K562 (cell line): ENCODE measurements around the gene PITRM1. TPM values are rescaled to one million over a fixed set of nuclear protein-coding genes. Genes with fewer than 3 reads are reported as not detected.

Experiments used
- ATAC-seq: fragments of 200-7000 bp; cut with Tn5 transposase; 3 replicates; pipeline ENCODE4 v1.9.1; 2020; ENCODE audit warnings: moderate library complexity
- BruUV-seq: library from RNA; stranded (reverse); fragments of 400-500 nt; replicated peaks from 2 replicates; lab custom pipeline; 2021; lab: Mats Ljungman, UMichigan
- CTCF ChIA-PET: fragments of 300-600 bp; formaldehyde crosslinking; extraction: SDS; loops from one replicate; lab custom pipeline; 2021; ENCODE audit warnings: low intra/inter-chr PET ratio; lab: Yijun Ruan, JAX
- POLR2A ChIA-PET: fragments of 300-600, 350-650 bp; sonication (Branson Sonifier 250); formaldehyde crosslinking; extraction: SDS; loops from one replicate; lab custom pipeline; 2021; ENCODE audit warnings: antibody characterized with exemption, inconsistent platforms; lab: Yijun Ruan, JAX
- DNase-seq, 4 experiments: peaks; one replicate each; pipeline versions ENCODE4 v3.0.0 to v3.0.0-alpha.2; 2011 to 2018; ENCODE audit warnings: low spot score in 3 of 4, mixed read lengths in 3 of 4; ENCODE audit errors: extremely low read depth in 1 of 4
- FAIRE-seq: peaks from 2 replicates; lab custom pipeline; 2011; peaks lifted over from hg19 to GRCh38; lab: Jason Lieb, UNC
- H2AFZ ChIP-seq: 2 replicates; pipeline ENCODE4 v1.6.0; 2011; ENCODE audit warnings: low read depth, low read length, control low read depth, inconsistent platforms
- H3K27ac ChIP-seq: fragments of 200-600 bp; 3 replicates; pipeline ENCODE4 v1.8.0; 2011; ENCODE audit warnings: low read depth, mild to moderate bottlenecking, control low read depth, inconsistent platforms, low read length, moderate library complexity, mixed read lengths; ENCODE audit errors: extremely low read depth
- H3K27me3 ChIP-seq, 2 experiments: fragments of 300-600 bp in 1 of 2; 2 replicates in 1 of 2; 3 replicates in 1 of 2; pipeline versions ENCODE4 v1.6.0 to v1.8.0; 2011; ENCODE audit warnings: inconsistent platforms in 2 of 2, low read length in 2 of 2, mild to moderate bottlenecking in 1 of 2, mixed read lengths in 1 of 2, moderate library complexity in 1 of 2; ENCODE audit not compliant: control insufficient read depth in 2 of 2, insufficient read depth in 2 of 2
- H3K36me3 ChIP-seq: fragments of 300-600 bp; 3 replicates; pipeline ENCODE4 v1.8.0; 2011; ENCODE audit warnings: mild to moderate bottlenecking, low read length, inconsistent platforms; ENCODE audit not compliant: control insufficient read depth, insufficient read depth
- H3K4me1 ChIP-seq, 2 experiments: fragments of 200-600 bp in 1 of 2; replicated peaks in 1 of 2; 2 replicates in 1 of 2; 3 replicates in 1 of 2; pipeline versions ENCODE4 v1.5.1 to v1.8.0; 2011; ENCODE audit warnings: inconsistent platforms in 2 of 2, low read length in 2 of 2, mild to moderate bottlenecking in 1 of 2, mixed read lengths in 1 of 2, moderate library complexity in 1 of 2; ENCODE audit not compliant: control insufficient read depth in 2 of 2, insufficient read depth in 2 of 2
- H3K4me2 ChIP-seq: 2 replicates; pipeline ENCODE4 v1.6.1; 2011; ENCODE audit warnings: low read length, control low read depth, inconsistent platforms, mixed read lengths; ENCODE audit not compliant: insufficient read depth
- H3K4me3 ChIP-seq: fragments of 200-600 bp; sonication (generic), shearing (Covaris generic); 2 replicates; pipeline ENCODE4 v1.5.1; 2016; ENCODE audit warnings: control low read depth, inconsistent platforms
- H3K79me2 ChIP-seq: fragments of 200-600 bp; 3 replicates; pipeline ENCODE4 v1.8.0; 2011; ENCODE audit warnings: low read length, inconsistent platforms; ENCODE audit not compliant: control insufficient read depth, insufficient read depth
- H3K9ac ChIP-seq, 2 experiments: 2 replicates each; pipeline versions ENCODE4 v1.6.0 to v1.6.1; 2011; ENCODE audit warnings: low read depth in 2 of 2, low read length in 2 of 2, control low read depth in 1 of 2, inconsistent platforms in 1 of 2, mild to moderate bottlenecking in 1 of 2, mixed read lengths in 1 of 2; ENCODE audit not compliant: insufficient read depth in 1 of 2
- H3K9me1 ChIP-seq: one replicate; pipeline ENCODE4 v1.6.0; 2011; ENCODE audit warnings: inconsistent platforms, mild to moderate bottlenecking, low read length, moderate library complexity; ENCODE audit not compliant: control insufficient read depth, insufficient read depth
- H3K9me3 ChIP-seq: replicated peaks from 2 replicates; pipeline ENCODE4 v1.5.1; 2011; ENCODE audit warnings: low read depth, low read length, inconsistent platforms; ENCODE audit not compliant: control insufficient read depth, insufficient read depth
- H4K20me1 ChIP-seq: replicated peaks from 2 replicates; pipeline ENCODE4 v1.6.1; 2011; ENCODE audit warnings: low read length, inconsistent platforms, mixed read lengths; ENCODE audit not compliant: control insufficient read depth, insufficient read depth
- BMI1 ChIP-seq: fragments of 150-350 bp; IDR thresholded peaks from 2 replicates; pipeline ENCODE4 v1.6.1; 2014; ENCODE audit warnings: low read length
- CEBPB ChIP-seq: fragments of 450-650 bp; IDR thresholded peaks from 2 replicates; pipeline ENCODE4 v1.6.1; 2016; ENCODE audit warnings: missing genetic modification characterization, missing compliant biosample characterization
- COPS2 ChIP-seq: fragments of 450-650 bp; conservative IDR thresholded peaks from 2 replicates; pipeline ENCODE4 v1.6.1; 2016; ENCODE audit warnings: mild to moderate bottlenecking, moderate library complexity
- CREB1 ChIP-seq, 2 experiments: sonication (generic) in 1 of 2; formaldehyde crosslinking in 1 of 2; IDR thresholded peaks; 2 replicates each; pipeline versions ENCODE4 v1.6.1 to v1.8.0; 2012 to 2022; ENCODE audit warnings: inconsistent platforms in 1 of 2, mild to moderate bottlenecking in 1 of 2, missing genetic modification reagents in 1 of 2, moderate library complexity in 1 of 2
- E2F5 ChIP-seq: sonication (generic); formaldehyde crosslinking; IDR thresholded peaks from 2 replicates; pipeline ENCODE4 v1.8.0; 2022; ENCODE audit warnings: mild to moderate bottlenecking, missing genetic modification reagents
- ESRRB ChIP-seq: fragments of 250-450 bp; sonication (Bioruptor Pico); IDR thresholded peaks from 2 replicates; pipeline ENCODE4 v1.5.0; 2020; ENCODE audit warnings: mild to moderate bottlenecking, moderate library complexity, borderline replicate concordance
- GABPA ChIP-seq: fragments of 200-800 bp; sonication (Bioruptor generic); conservative IDR thresholded peaks from 2 replicates; pipeline ENCODE4 v1.6.1; 2016; ENCODE audit warnings: low read depth, missing genetic modification characterization, missing compliant biosample characterization
- LARP7 ChIP-seq: fragments of 450-650 bp; IDR thresholded peaks from 2 replicates; pipeline ENCODE4 v1.6.1; 2016
- MEF2D ChIP-seq: conservative IDR thresholded peaks from 2 replicates; pipeline ENCODE4 v1.6.1; 2016; ENCODE audit warnings: low read depth, missing genetic modification characterization, missing compliant biosample characterization
- MTF1 ChIP-seq: fragments of 250-450 bp; sonication (Bioruptor Pico); IDR thresholded peaks from 2 replicates; pipeline ENCODE4 v1.9.0; 2021; ENCODE audit warnings: moderate library complexity, mild to moderate bottlenecking, inconsistent platforms, borderline replicate concordance
- MYC ChIP-seq, 2 experiments: fragments of 250-450 bp in 1 of 2; sonication (Bioruptor Pico) in 1 of 2; IDR thresholded peaks; 2 replicates each; pipeline versions ENCODE4 v1.5.1 to v1.6.1; 2012 to 2021; ENCODE audit warnings: low read depth in 2 of 2, borderline replicate concordance in 1 of 2, improper control_type of control experiment in 1 of 2, low read length in 1 of 2, mild to moderate bottlenecking in 1 of 2, moderate library complexity in 1 of 2
- NR1H2 ChIP-seq: sonication (generic); formaldehyde crosslinking; IDR thresholded peaks from 2 replicates; pipeline ENCODE4 v1.4.0; 2020; ENCODE audit warnings: mild to moderate bottlenecking, missing genetic modification reagents
- POLR2A ChIP-seq: fragments of 450-650 bp; conservative IDR thresholded peaks from 2 replicates; pipeline ENCODE4 v1.6.1; 2016
- POLR2B ChIP-seq: fragments of 450-650 bp; IDR thresholded peaks from 2 replicates; pipeline ENCODE4 v1.6.1; 2018; ENCODE audit warnings: low read depth; ENCODE audit not compliant: partially characterized antibody
- SUPT5H ChIP-seq: fragments of 450-650 bp; IDR thresholded peaks from 2 replicates; pipeline ENCODE4 v1.6.1; 2016
- TCFL5 ChIP-seq: fragments of 250-450 bp; sonication (Bioruptor Pico); conservative IDR thresholded peaks from 2 replicates; pipeline ENCODE4 v1.6.1; 2021; ENCODE audit warnings: mild to moderate bottlenecking, moderate library complexity, matching md5 sums
- ZNF124 ChIP-seq: sonication (generic); formaldehyde crosslinking; IDR thresholded peaks from 2 replicates; pipeline ENCODE4 v1.8.1; 2022; ENCODE audit warnings: missing genetic modification reagents
- ZNF165 ChIP-seq: fragments of 250-450 bp; sonication (Bioruptor Pico); IDR thresholded peaks from 2 replicates; pipeline ENCODE4 v1.4.0; 2020; ENCODE audit warnings: borderline replicate concordance
- ZNF707 ChIP-seq: fragments of 250-450 bp; sonication (Bioruptor Pico); conservative IDR thresholded peaks from 2 replicates; pipeline ENCODE4 v1.8.0; 2022; ENCODE audit warnings: inconsistent platforms, mild to moderate bottlenecking, moderate library complexity
- WGBS: fragments of 100-300 bp; shearing (Covaris generic); methylation state at CpG from one replicate; pipeline ENCODE4 v1.1.6; 2016; ENCODE audit warnings: low coverage, mixed read lengths; ENCODE audit not compliant: insufficient coverage; ENCODE audit errors: missing lambda C conversion rate; 5-methylcytosine and 5-hydroxymethylcytosine counted together
- in situ Hi-C: fragments of 300-500 bp; cut with MboI; formaldehyde crosslinking; loops from 4 replicates; pipeline ENCODE4 v1.15.0; 2018; ENCODE audit warnings: inconsistent platforms, mixed read lengths
- intact Hi-C: fragments of 100-400 bp; cut with micrococcal nuclease; formaldehyde crosslinking; loops from 2 replicates; pipeline ENCODE4 v1.14.2; 2022
- polyA plus RNA-seq, 8 experiments: library from polyadenylated mRNA; depleted of rRNA in 4 of 8; stranded (reverse) in 5 of 8; unstranded in 3 of 8; fragments of >200 nt; fragmentation: Nextera tagmentation in 2 of 8; fragmentation: Illumina TruSeq in 1 of 8; extraction: Ambion mirVana in 2 of 8; extraction: Trizol in 1 of 8; gene quantifications; 2 replicates each; pipeline versions ENCODE4 v1.2.1 to v1.2.3, GENCODE V29; 2011 to 2014; ENCODE audit warnings: inconsistent platforms in 1 of 8, missing spikeins in 1 of 8
- total RNA-seq, 7 experiments: library from RNA; depleted of rRNA in 6 of 7; stranded (reverse); fragments of >200 nt in 6 of 7; fragmentation: Illumina TruSeq in 2 of 7; extraction: Trizol in 2 of 7; gene quantifications; 2 replicates each; pipeline versions ENCODE4 v1.2.1 to v1.2.3, GENCODE V29; 2011 to 2021; ENCODE audit warnings: low replicate concordance in 1 of 7
- TF ChIP-seq, protein P1 (sequence below): fragments of 450-650 bp; formaldehyde crosslinking; IDR thresholded peaks from 2 replicates; pipeline ENCODE4 v1.4.0; 2022; ENCODE audit warnings: mild to moderate bottlenecking, moderate library complexity
- TF ChIP-seq, protein P2 (sequence below): fragments of 450-650 bp; conservative IDR thresholded peaks from 2 replicates; pipeline ENCODE4 v1.6.1; 2016; ENCODE audit warnings: missing genetic modification characterization, low read depth, mild to moderate bottlenecking, missing compliant biosample characterization, moderate library complexity

Gene PITRM1
- total and polyA plus RNA-seq, 9 of the 15 experiments (the other 6 are each of a cell fraction or from before 2014, with no cell fraction given), result 21.1 to 70.4 (median 39.7) TPM

DNA sequence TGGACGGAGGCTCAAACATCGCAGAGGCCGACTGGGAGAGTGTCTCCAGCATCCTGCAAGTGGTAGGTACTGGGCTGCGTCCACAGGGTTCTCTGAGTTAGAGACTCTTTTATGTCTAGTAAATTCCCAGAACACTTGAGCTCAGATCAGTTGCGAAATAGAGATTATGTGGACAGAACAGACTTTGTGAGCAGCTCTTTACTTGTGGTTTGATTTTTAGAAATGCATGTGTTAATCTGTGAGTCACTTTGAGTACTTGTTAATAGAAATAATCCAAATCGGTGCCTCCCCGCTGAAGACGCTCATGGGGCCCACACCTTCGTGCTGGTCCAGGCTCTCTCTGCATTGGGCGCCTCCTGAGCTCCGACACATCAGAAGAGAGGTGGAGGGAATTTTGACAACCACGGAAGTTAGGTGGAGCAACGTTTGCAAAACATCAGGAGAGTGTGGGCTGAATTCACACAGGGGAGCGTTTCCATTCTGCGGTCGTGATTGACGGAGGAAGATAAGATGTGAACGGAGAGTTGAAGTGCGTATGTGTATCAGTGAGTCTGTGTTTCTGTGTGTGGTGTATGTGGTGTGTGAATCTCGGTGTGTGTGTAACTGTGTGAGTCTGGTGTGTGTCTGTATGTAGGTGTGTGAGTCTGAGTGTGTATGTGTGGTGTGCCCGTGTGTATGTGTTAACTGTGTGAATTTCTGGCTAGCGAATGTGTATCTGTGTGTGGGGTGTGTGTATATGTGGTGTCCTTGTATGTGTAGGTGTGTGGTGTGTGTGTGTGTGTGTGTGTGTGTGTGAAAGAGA, 73.1 kb downstream of the PITRM1 start:
- Histone ChIP-seq H2AFZ (no peak overlapping the region), H3K27me3 (no peaks in the 10 kb centered on the region), H3K9me3 (no peaks in the 10 kb centered on the region), H3K79me2 (peaks cover 57% of the 10 kb centered on the region), H3K9ac (no peak overlapping the region), H3K27ac (peak overlapping the region; percentile 20; the same call in 2 of the 3 replicates), H3K4me2 (no peak overlapping the region), H3K4me1 (peaks cover 20 to 29% of the 10 kb centered on the region in 2 experiments), H3K4me3 (no peak overlapping the region), H3K9me1 (peaks cover 11% of the 10 kb centered on the region), H3K36me3 (peaks cover 69% of the 10 kb centered on the region), H4K20me1 (no peaks in the 10 kb centered on the region)
- DNase-seq (no peak), ATAC-seq (no peak), FAIRE-seq (peak; percentile 49)
- CTCF ChIA-PET, result no interaction called here
- WGBS, result 81% methylated on average over 22 of the region's 22 CpGs
- POLR2A ChIA-PET, result interaction anchor here (0.6 to 1.2 kb wide), 2 partner anchors 13 to 985 kb away, joined by 3 to 4 read pairs; no protein-coding TSS in a partner anchor
- no TSS peak for BruUV-seq
- intact Hi-C loops, result no loop called here
- in situ Hi-C loops, result no loop called here
- TF ChIP-seq CEBPB (tag), result peak; percentile 84
- peak; percentile 46 for TF ChIP-seq SUPT5H
- TF ChIP-seq, protein P1, sequence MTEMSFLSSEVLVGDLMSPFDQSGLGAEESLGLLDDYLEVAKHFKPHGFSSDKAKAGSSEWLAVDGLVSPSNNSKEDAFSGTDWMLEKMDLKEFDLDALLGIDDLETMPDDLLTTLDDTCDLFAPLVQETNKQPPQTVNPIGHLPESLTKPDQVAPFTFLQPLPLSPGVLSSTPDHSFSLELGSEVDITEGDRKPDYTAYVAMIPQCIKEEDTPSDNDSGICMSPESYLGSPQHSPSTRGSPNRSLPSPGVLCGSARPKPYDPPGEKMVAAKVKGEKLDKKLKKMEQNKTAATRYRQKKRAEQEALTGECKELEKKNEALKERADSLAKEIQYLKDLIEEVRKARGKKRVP (CRISPR knock-in tag), result no peak
- TF ChIP-seq ZNF165, result no peak
- no peak for TF ChIP-seq ZNF707 (CRISPR knock-in tag)
- TF ChIP-seq CREB1 (IDR thresholded peaks at IDR 0.05), result no peak
- no peak for TF ChIP-seq CREB1 (CRISPR knock-in tag; IDR thresholded peaks at IDR 0.05)
- TF ChIP-seq POLR2B, result peak; percentile 34
- TF ChIP-seq COPS2, result no peak
- 0 out of 2 replicates have a peak, but pooled peaks have one; percentile 40 for TF ChIP-seq LARP7
- TF ChIP-seq MYC (IDR thresholded peaks at IDR 0.05; ENCODE audit: low read depth, low read length), result no peak
- no peak for TF ChIP-seq MYC (CRISPR knock-in tag; IDR thresholded peaks at IDR 0.05; ENCODE audit: borderline replicate concordance, low read depth)
- TF ChIP-seq, protein P2, sequence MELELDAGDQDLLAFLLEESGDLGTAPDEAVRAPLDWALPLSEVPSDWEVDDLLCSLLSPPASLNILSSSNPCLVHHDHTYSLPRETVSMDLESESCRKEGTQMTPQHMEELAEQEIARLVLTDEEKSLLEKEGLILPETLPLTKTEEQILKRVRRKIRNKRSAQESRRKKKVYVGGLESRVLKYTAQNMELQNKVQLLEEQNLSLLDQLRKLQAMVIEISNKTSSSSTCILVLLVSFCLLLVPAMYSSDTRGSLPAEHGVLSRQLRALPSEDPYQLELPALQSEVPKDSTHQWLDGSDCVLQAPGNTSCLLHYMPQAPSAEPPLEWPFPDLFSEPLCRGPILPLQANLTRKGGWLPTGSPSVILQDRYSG (tag), result no peak
- no peak for TF ChIP-seq NR1H2 (CRISPR knock-in tag)
- 0 out of 2 replicates have a peak, but pooled peaks have one; percentile 17 for TF ChIP-seq POLR2A
- TF ChIP-seq ZNF124 (CRISPR knock-in tag), result no peak
- TF ChIP-seq GABPA (tag), result no peak
- no peak for TF ChIP-seq MEF2D (tag)
- TF ChIP-seq ESRRB (CRISPR knock-in tag), result no peak
- no peak for TF ChIP-seq E2F5
- no peak for TF ChIP-seq BMI1
- TF ChIP-seq MTF1 (CRISPR knock-in tag), result no peak
- no peak for TF ChIP-seq TCFL5 (CRISPR knock-in tag)
